HG03139 (cell line): ENCODE data around the gene CDK11B.
"Not testable (repeated sequence)": the region's sequence is repeated elsewhere in the genome, so short reads cannot be mapped to it uniquely, and the experiment has no call there.

Experiments
- ATAC-seq: cut with Tn5 transposase; IDR thresholded peaks from one replicate; pipeline ENCODE4 v1.9.1; 2021; ENCODE audit not compliant: unreplicated experiment

The CDK11B gene

DNA sequence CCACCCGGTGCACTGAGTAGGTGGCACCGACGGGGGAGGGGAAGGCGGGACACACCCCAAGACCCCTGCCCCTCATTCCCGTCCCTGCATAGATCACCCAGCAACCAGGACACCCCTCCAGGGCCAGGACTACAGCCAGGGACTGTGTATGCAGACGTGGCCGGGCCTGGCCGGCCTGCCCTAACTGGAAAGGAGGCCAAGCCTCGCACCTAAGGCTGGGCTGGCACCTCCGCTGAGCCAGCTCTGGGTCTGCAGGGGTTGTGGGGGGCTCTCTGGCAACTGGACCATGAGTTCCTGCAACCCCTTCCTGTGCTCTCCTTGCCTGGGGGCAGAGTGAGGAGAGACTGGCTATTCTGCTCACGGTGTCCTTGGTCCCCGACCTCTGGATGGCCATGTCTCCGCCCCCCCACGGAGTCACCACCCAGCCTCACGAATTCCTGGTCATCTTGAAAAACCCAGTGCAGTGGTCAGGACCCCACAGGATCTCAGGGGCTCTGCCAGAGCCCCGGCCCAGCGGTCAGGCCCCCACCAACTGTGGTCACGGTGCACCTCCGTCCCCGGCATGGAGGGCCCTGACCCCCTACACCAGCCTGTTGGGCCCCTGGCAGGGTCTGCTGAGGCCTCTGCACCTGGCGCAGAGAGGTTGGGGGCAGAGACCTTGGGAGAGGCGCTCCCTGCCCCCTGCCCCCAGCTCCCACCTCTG lies 57.8 kb downstream of the CDK11B start:
- no peak for ATAC-seq

DNA sequence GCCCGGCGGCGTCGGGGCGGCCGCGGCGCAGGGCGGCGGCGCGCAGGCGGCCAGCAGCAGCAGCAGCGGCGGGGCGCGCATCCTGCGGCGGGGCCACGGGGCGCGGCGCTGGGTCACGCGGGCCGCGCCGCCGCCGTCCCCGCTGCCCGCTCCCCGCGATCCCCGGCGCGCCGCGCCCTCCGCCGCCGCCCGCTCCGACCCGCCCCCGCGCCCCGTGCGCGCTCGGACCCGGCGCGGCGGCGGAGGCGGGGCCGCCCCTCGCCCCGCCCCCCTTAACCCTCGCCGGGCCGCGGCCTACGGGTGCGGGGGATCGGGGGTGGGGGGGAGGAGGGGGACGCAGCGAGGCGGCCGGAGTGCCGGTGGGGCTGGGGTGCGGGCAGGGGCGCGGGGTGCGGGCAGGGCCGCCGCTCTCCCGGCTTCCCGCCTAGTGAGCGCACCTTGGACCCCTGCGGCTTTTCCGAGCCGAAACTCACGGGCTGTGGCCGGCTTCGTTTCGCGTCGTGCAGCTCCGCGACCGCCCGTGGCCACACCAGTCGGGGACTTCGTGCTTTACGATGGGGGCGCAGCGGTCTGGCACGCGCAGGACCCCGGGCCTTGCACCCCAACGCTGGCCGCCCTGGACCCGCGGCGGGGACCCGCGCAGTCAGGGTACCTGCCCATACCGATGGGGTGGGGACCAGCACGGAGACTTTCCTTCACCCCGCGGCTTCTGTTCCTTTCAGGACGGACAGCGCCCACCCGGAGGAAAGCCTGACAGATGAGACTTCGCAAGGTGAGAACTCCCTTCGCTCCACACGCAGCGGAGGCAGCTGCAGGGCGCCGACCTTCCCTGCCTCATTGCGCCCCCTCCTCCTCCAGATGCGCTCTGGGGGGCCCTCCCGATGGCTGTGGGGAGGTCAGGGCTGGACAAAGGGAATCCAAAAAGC lies 58.6 kb downstream of the CDK11B start, which contains the start of gene FNDC10:
FNDC10 (minus strand) TSS at position 201 of the 926 bp plus-strand sequence; CDS start at position 81, 120 bp downstream.
- ATAC-seq: no peak

- ATAC-seq: no peak
These were observed 59.5 kb downstream of the CDK11B start for GRCh38 chr1:1599030-1599934.

GRCh38 chr1:1598720-1599029 lies 60.1 kb downstream of the CDK11B start:
- no peak for ATAC-seq

- ATAC-seq: no peak
These were observed 60.6 kb downstream of the CDK11B start for GRCh38 chr1:1598051-1598719.

GRCh38 chr1:1597275-1597930 lies 61.4 kb downstream of the CDK11B start:
- ATAC-seq: no peak

GRCh38 chr1:1596493-1597274 lies 62.1 kb downstream of the CDK11B start:
- no peak for ATAC-seq

- not testable (repeated sequence) for ATAC-seq
These were observed 63.5 kb downstream of the CDK11B start for GRCh38 chr1:1595341-1595740.

GRCh38 chr1:1594602-1595260 lies 64.1 kb downstream of the CDK11B start:
- no peak for ATAC-seq

- ATAC-seq: no peak
These were observed 64.8 kb downstream of the CDK11B start for GRCh38 chr1:1593834-1594601.

GRCh38 chr1:1591452-1591851 lies 67.4 kb downstream of the CDK11B start:
- ATAC-seq: no peak
